GM12872 (cell line): ENCODE data around the gene SLX4IP.

Experiments
- TF ChIP-seq, protein P1 (sequence below): IDR thresholded peaks from 3 replicates; pipeline ENCODE4 v1.5.1; 2011; ENCODE audit warnings: low read depth, mild to moderate bottlenecking, low read length, moderate library complexity; ENCODE audit not compliant: insufficient read depth

Gene SLX4IP

DNA sequence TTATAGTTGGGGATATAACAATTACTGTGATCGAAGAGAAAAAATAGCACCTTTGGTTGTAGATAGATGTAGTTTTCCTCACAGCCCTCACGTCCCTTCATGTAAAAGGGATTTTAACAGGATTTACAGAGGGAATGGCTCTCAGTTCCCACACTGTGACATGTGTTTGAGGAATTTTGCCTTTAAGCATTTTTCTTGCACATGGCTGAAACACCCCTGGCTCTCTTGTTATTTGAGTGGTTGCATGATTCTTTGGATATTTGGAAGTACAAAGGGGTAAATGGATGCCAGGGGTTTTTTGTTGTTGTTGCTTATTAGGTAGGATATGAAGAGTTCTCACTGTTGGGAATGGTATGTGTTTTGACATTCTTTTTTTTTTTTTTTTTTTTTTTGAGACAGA, 190.5 kb downstream of the SLX4IP start:
- TF ChIP-seq, protein P1, sequence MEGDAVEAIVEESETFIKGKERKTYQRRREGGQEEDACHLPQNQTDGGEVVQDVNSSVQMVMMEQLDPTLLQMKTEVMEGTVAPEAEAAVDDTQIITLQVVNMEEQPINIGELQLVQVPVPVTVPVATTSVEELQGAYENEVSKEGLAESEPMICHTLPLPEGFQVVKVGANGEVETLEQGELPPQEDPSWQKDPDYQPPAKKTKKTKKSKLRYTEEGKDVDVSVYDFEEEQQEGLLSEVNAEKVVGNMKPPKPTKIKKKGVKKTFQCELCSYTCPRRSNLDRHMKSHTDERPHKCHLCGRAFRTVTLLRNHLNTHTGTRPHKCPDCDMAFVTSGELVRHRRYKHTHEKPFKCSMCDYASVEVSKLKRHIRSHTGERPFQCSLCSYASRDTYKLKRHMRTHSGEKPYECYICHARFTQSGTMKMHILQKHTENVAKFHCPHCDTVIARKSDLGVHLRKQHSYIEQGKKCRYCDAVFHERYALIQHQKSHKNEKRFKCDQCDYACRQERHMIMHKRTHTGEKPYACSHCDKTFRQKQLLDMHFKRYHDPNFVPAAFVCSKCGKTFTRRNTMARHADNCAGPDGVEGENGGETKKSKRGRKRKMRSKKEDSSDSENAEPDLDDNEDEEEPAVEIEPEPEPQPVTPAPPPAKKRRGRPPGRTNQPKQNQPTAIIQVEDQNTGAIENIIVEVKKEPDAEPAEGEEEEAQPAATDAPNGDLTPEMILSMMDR, result no peak

DNA sequence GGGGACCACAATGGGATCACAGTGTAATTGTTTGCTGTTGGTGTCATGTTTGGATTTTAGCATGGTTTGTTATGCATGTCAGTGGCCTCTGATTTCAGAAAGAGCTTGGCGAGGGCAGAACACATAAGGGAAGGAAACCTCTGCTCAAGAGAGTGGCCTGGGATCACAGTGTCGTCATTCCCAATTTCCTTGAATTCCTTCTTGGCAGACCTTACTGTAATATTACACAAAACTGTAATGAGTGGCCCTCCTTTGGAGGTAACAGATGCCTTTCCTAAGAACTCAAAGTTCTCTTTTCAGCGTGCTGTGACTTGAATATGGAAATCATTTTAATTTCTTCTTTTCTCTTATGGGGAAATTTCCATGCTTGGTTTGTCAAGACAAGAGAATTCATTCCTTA, 191.8 kb downstream of the SLX4IP start:
- TF ChIP-seq, protein P1, result no peak

GRCh38 chr20:10629946-10630650, 195.0 kb downstream of the SLX4IP start:
- TF ChIP-seq, protein P1, result no peak

DNA sequence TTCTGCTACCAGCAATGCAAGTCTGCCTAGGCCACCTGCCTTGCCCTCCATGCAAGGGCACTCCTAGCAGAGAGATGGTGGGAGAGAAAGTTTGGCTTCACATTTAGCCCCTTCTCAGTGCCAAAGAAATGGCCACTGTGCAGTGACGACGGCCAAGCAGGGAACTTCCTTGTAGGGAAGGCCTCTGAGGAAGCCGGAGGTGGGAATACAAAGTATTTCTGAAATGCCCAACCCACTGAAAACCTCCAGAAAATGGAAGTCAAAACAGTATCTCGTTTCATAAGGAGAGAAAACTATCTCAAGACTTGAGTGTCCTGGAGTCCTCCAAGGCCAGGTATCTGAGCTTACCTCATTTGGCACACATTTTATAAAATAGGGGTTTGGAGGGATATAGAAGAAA, 196.0 kb downstream of the SLX4IP start:
- TF ChIP-seq, protein P1, result no peak

GRCh38 chr20:10632721-10633509, 197.8 kb downstream of the SLX4IP start:
- TF ChIP-seq, protein P1, result no peak

DNA sequence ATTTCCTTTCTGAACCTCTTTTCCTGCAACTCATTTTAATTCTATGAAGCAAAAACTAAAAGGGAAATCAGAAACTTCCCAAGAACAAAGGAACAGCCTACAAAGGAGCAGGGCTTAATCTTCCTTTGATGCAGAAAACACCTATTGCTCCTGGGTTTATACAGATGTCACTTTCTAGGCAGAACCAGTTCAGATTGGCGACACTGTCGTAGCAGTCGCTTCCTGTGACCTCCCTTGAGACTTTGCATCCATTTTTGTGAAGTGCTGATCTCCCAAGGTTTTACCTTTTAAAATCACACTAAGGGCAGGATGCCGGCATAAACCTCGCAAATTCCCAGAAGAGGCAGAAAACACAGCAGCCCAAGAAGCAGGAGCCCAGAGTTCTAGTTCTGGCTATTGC, 198.6 kb downstream of the SLX4IP start:
- TF ChIP-seq, protein P1, result no peak

DNA sequence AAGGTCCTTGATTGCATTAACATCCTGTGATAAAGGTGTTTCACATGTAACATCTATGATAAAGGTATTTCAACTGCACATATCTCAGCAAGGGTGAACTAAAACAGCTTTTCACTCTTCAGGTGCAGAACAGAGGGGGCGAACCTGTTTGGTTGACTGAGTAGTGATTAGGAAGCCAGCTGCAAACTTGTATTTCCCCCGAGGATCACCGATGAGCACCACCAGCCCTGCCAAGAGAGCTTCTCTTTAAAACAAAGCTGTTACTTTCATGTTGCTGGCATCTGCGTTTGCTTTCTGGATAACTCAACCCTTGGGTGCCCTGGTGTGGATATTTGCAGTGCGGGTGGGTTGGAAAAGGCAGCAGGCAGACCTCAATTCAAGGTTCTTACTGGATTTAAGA, 199.1 kb downstream of the SLX4IP start:
- TF ChIP-seq, protein P1, result no peak
